ENCODE results near the gene PLK3. TPM values are rescaled to one million over a fixed set of nuclear protein-coding genes. Genes with fewer than 3 reads are reported as not detected.
A peak's percentile ranks its signal among the peaks of the same experiment; 100 is the strongest.
"Not testable (repeated sequence)": the region's sequence is repeated elsewhere in the genome, so short reads cannot be mapped to it uniquely, and the experiment has no call there.

Gene PLK3
- total RNA-seq, 1 experiment from 2014 or later = 14.6 TPM

- DNase-seq (ENCODE audit: extremely low read depth, low read depth) = no peak
Measured at GRCh38 chr1:44808063-44808937, 8.1 kb downstream of the PLK3 start, which contains the start of gene BTBD19. TSS of gene BTBD19 (plus strand) at chr1:44808523. CDS start at chr1:44808821, 298 bp downstream.

DNA sequence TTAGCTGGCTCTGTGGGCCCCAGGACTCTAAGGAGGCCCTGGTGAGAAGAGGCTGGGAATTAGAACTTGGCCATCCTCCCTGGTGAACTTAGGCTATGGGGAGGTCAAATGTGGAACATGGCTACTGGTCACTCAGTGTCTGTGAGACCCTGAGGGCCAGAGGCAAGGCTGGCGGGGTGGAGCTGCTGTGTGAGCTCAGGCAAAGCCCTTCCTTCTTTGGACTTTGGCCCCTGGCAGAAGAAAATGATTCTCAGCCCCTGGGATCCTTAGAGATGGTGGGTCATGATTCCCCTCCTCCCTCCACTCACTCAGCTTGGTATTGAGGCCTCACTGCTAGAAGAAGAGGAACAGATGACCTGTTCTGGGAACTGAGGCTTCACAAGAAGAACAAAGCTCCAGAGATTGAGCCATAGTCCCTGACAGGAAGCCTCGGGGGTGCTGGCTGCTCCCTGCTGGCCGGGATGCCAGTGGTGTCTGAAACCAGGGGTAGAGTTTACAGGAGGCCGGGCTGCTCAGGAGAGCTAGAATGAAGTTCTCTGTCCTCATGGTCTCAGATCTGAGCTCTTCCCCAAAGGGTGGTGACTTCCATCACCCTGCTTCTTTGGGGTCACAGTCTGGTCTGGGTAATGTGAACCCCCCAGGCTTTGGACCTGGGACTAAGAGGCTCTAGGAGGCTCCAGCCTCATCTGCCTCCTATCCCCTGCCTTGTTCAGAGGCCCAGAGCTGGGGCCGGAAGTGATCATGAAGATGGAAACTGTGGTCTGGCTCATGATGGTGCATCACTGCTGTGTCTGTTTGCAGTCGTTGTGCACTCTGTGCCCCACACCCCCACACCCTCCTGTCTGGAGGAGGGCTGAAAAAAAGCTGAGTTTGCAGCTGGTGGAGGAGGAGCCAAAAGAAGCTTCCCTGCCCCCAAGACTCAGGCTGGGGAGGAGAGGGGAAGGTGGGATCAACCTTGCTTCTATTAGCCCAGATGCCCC lies 9.1 kb downstream of the PLK3 start:
- no peak for DNase-seq (ENCODE audit: extremely low read depth, low read depth)

DNA sequence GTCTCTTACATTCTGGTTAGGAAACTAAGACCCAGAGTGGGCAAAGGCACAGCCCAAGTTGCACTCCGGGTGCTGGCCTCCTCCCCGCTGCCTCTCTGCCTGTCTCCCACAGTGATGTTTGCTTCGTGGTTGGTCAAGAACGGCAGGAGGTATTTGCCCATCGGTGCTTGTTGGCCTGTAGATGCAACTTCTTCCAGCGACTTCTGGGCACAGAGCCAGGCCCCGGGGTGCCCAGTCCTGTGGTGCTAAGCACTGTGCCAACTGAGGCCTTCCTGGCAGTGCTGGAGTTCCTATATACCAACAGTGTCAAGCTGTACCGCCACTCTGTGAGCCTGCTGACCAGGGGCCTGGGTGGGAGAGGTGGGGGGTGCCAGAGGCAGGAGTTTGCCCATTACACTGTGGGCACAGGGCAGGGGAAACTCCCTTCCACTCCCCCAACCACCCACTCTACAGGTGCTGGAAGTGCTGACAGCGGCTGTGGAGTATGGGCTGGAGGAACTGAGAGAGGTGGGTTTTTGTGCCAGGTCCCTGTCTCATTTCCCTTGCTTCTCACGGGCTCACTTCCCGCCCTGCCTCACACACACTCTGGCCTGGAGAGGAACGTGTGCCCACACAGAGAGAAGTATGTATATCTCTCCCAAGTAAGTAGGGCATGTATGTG lies 10.1 kb downstream of the PLK3 start:
- DNase-seq (ENCODE audit: extremely low read depth, low read depth) = no peak

DNA sequence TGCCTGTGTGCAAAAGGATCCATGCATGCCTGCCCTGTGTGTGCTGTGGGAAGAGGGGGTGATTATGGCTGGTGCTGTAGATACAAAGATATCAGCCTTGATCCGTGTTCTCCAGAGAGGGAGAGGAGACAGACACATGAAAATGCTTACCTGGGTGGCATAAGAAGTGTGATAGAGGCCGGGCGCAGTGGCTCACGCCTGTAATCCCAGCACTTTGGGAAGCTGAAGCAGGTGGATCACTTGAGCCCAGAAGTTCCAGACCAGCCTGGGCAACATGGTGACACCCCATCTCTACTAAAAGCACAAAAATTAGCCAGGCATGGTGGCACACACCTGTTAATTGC lies 10.6 kb downstream of the PLK3 start:
- not testable (repeated sequence) for DNase-seq (ENCODE audit: extremely low read depth, low read depth)

DNA sequence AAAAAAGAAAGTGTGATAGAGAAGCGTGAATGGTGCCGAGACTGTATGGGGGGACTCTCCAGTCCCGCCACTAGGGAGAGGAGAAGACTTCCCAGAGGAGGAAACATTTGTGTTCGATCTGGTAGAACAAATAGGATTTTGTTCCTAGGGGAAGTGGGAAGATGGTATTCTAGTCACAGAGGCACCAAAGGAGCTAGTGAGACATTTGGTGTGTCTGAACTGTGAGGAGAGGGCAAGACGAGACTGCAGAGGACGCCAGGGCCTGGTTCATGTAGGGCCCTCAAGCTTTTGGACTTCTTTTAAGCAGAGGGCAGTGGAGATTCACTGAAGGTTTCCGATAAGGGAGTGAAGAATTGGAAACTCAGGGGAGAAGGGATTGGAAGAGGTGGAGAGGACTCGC lies 11.1 kb downstream of the PLK3 start:
- no peak for DNase-seq (ENCODE audit: extremely low read depth, low read depth)

GRCh38 chr1:44812822-44813543 lies 12.8 kb downstream of the PLK3 start:
- no peak for DNase-seq (ENCODE audit: extremely low read depth, low read depth)

DNA sequence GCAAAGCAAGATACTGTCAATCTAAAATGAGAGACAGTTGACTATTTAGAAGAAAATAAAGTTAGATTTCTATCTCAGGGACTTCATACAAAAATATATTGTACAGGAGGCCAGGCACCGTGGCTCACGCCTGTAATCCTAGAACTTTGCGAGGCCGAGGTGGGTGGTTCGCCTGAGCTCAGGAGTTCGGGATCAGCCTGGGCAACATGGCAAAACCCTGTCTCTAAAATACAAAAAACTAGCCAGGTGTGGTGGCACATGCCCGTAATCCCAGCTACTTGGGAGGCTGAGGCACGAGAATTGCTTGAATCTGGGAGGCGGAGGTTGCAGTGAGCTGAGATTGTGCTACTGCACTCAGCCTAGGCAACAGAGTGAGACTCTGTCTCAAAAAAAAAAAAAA lies 15.7 kb downstream of the PLK3 start:
- not testable (repeated sequence) for DNase-seq (ENCODE audit: extremely low read depth, low read depth)

DNA sequence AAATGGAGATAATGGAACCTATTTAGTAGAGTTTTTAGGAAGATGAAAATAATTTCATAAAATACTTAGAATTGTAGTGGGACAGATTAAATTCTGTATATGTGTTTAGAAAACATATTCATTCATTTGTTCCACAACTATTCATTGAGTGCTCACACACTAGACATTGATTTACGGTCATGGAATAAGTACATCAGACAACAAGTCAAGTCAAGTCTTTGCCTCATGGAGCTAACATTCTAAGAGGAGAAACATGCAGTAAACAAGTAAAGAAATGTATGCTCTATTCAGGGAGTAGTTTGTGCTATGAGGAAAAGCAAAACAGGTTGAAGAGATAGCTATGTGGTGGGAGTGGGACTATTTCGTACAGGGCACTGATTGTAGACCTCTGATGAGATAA lies 17.1 kb downstream of the PLK3 start:
- no peak for DNase-seq (ENCODE audit: extremely low read depth, low read depth)

DNA sequence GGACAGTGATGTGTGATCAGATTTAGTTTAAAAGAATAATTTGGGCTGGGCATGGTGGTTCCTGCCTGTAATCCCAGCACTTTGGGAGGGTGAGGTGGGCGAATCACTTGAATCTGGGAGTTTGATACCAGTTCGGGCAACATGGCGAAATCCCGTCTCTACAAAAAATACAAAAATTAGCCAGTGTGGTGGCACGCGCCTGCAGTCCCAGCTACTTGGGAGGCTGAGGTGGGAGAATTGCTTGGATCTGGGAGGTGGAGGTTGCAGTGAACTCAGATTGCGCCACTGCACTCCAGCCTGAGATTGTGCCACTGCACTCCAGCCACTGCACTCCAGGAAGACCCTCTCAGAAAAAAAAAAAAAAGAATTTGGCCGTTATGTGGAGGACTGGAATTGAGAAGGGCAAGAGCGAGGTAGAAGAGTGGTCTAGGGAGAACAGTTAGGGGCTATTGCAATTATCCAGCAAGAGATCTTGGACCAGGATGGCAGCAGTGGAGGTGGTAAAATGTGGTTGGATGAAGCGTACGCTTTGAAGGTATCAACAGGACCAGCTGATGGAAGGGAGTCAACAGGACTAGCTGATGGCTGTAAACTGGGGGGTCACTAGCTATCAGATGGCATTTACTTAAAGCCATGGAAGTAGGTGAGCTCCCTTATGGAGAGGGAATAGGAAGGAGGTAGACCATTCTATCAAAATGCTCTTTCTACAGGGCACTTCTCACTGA lies 17.8 kb downstream of the PLK3 start:
- no peak for DNase-seq (ENCODE audit: extremely low read depth, low read depth)

DNA sequence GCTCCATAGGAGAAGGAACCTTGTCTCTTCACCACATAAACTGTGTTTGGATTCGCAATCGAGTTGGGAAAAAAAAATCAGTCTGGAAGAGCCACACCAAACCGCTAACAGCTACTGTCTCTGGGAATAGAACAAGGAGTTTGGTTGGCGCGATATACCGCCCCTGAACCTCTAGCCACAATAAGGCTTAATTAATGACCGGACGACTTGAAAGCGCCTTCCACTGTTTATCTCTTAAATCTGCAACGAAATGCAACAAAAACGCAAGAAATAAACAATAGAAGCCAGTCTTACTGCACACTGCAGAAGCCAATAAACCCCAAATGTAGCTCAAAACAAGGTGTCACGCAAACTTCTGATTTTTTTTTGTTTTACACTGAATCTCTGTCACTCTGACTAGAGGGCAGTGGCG lies 19.0 kb downstream of the PLK3 start:
- no peak for DNase-seq (ENCODE audit: extremely low read depth, low read depth)

GRCh38 chr1:44819608-44820327 lies 19.6 kb downstream of the PLK3 start:
- peak; percentile 93 for DNase-seq (ENCODE audit: extremely low read depth, low read depth)

DNA sequence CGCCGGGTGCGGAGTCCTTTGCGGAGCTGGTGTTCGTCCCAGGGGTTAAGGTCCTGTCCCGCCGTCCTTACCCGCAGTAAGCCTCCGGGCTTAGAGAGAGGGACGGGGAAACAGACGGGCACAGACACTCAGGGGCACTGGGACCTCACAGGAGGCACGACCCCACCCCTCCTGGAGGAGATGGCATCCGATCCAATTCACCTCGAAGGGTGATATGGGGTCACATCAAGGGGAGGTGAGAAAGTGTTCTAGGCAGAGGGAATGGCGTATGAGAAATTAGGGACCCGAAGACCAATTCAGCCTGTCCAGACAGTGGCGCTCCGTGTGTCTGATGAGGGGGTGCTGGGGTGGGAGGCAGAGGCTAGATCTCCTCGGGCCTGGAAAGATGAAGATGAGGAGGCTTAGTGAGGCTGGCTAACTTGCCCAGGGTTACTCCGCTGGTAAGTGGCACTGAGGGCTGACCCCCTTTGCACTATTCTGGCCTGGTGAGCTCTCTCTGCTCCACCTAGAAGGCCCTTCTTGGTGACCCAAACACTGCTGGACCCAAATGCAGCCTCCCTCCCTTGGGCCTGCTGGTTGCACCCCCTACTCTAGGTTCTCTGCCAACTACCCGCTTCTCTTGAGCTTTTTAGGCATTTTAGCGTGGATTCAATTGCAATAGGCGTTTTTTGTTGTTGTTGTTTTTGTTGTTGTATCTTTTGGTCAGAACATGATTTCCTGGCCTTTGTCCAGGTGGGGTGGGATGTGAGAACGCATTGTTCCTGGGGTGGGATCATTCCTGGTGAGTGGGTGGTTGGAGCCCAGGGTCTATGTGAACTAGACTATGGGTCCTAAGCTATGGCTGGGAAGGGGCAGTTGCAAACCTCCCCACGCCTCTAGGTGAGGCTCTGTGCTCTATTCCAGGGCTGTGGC lies 20.4 kb downstream of the PLK3 start:
- no peak for DNase-seq (ENCODE audit: extremely low read depth, low read depth)

GRCh38 chr1:44821240-44821715 lies 21.1 kb downstream of the PLK3 start:
- DNase-seq (ENCODE audit: extremely low read depth, low read depth) = no peak

DNA sequence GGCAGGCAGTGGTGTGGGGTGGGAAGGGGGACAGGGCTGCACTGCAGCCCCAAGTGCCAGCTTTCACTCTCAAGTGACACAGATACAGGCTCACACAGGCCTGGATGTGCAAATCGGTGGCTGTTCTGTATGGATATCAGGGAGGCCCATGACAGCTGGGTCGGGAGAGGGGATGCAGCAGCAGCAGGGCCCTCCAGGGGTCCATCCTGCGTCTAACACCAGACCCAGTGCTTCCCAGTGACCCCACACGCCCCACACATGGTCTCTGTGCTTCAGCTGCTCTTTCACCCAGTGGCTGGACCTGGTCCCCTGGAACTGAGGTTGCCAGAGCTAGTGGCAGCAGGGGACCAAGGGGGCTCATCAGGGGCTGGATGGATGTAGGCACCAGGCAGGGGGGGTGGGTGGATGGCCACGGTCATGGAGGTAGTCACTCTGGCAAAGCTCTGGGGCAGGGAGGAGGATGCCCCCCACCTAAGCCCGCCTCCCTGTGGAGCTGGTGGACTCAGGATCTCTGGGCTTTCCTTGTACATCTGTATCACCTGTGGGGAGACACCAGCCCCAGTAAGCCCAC lies 22.0 kb downstream of the PLK3 start:
- no peak for DNase-seq (ENCODE audit: extremely low read depth, low read depth)

DNA sequence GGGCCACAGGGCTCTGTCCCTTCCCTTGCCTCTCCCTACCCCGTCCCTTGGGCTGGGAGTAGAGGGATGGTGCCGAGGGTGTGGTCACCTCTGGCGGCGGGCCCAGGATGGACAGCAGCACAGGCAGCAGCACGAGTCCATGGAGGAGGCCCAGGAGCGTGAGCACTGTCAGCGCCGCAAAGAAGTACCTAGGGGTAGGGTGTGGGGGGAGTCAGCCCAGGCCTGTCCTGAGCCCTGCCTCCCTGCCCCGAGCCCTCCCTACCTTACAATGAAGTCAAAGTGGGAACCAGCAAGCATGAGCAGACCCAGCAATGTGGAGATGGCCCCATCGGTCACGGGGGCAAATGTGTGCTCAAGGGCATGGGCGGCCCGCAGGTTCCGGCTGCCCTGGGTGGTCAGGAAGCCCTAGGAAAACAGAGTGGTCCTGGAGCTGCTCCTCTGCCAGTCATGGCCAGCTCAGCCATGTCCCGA lies 22.8 kb downstream of the PLK3 start:
- no peak for DNase-seq (ENCODE audit: extremely low read depth, low read depth)

DNA sequence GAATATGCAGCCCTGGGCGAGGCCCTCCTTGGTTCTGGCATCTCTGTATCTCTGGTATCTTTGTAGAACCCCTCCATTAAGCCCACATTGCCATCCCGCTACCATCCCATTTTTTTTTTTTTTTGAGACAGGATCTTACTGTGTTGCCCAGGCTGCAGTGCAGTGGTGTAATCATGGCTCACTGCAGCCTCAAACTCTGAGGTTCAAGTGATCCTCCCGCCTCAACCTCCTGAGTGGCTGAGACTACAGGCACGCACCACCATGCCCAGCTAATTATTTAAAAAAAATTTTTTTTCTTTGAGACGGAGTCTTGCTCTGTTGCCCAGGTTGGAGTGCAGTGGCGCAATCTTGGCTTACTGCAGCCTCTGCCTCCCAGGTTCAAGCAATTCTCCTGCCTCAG lies 24.2 kb downstream of the PLK3 start:
- DNase-seq (ENCODE audit: extremely low read depth, low read depth) = not testable (repeated sequence)
